SU-DHL-6 (cell line): ENCODE data around the gene KRT80.

ENCODE experiments used
- H2AFZ ChIP-seq: fragments of 200-600 bp; sonication (generic); 2 replicates; pipeline ENCODE4 v1.6.1; 2014; ENCODE audit warnings: low read depth, mild to moderate bottlenecking, moderate library complexity, mixed read lengths, antibody characterized with exemption, low read length; ENCODE audit not compliant: severe bottlenecking
- H3F3A ChIP-seq: fragments of 200-600 bp; shearing (Covaris generic); 2 replicates; pipeline ENCODE4 v1.6.0; 2016; ENCODE audit warnings: antibody characterized with exemption, mild to moderate bottlenecking; ENCODE audit not compliant: insufficient read depth
- H3K27ac ChIP-seq: fragments of 200-600 bp; sonication (generic); 2 replicates; pipeline ENCODE4 v1.5.1; 2016; ENCODE audit warnings: low read depth, mild to moderate bottlenecking, low read length, moderate library complexity, mixed read lengths
- H3K27me3 ChIP-seq: fragments of 200-600 bp; sonication (generic), shearing (Covaris generic); 2 replicates; pipeline ENCODE4 v1.6.0; 2014; ENCODE audit warnings: mild to moderate bottlenecking, low read length
- H3K36me3 ChIP-seq: fragments of 200-600 bp; sonication (generic); 2 replicates; pipeline ENCODE4 v1.6.1; 2014; ENCODE audit warnings: mild to moderate bottlenecking, low read length, mixed read lengths
- H3K4me2 ChIP-seq: fragments of 300-600, 200-600 bp; shearing (Covaris generic), sonication (generic); 2 replicates; pipeline ENCODE4 v1.6.0; 2014; ENCODE audit warnings: low read length, low read depth, mild to moderate bottlenecking; ENCODE audit not compliant: poor library complexity, severe bottlenecking
- H3K4me3 ChIP-seq: fragments of 200-600 bp; sonication (generic); 2 replicates; pipeline ENCODE4 v1.5.1; 2014; ENCODE audit warnings: antibody characterized with exemption, low read length, mild to moderate bottlenecking, mixed read lengths; ENCODE audit not compliant: insufficient read depth, poor library complexity, severe bottlenecking
- H3K79me2 ChIP-seq: fragments of 200-600 bp; sonication (generic); 2 replicates; pipeline ENCODE4 v1.6.1; 2014; ENCODE audit warnings: mild to moderate bottlenecking, low read length, moderate library complexity; ENCODE audit not compliant: insufficient read depth
- H3K9ac ChIP-seq: fragments of 200-600 bp; sonication (generic); 2 replicates; pipeline ENCODE4 v1.7.0; 2014; ENCODE audit warnings: mild to moderate bottlenecking, low read length
- H3K9me2 ChIP-seq: fragments of 200-600 bp; sonication (generic); replicated peaks from 2 replicates; pipeline ENCODE4 v1.6.1; 2014; ENCODE audit warnings: low read length; ENCODE audit not compliant: insufficient read depth
- H3K9me3 ChIP-seq: fragments of 200-600 bp; sonication (generic); 2 replicates; pipeline ENCODE4 v1.6.1; 2014; ENCODE audit warnings: low read length, mixed read lengths; ENCODE audit not compliant: insufficient read depth
- H4K20me1 ChIP-seq: fragments of 200-600 bp; sonication (generic); 2 replicates; pipeline ENCODE4 v1.6.1; 2014; ENCODE audit warnings: low read depth, mild to moderate bottlenecking, antibody characterized with exemption, low read length, moderate library complexity, mixed read lengths
- EZH2phosphoT487 ChIP-seq: fragments of 200-600 bp; sonication (generic), shearing (Covaris generic); conservative IDR thresholded peaks from 2 replicates; pipeline ENCODE4 v1.6.1; 2018; ENCODE audit warnings: mild to moderate bottlenecking, antibody characterized with exemption, low read length, moderate library complexity, mixed read lengths
- TF ChIP-seq, protein P1 (sequence below): fragments of 200-600 bp; sonication (generic); IDR thresholded peaks from one replicate; pipeline ENCODE4 v1.5.1; 2017; ENCODE audit warnings: antibody characterized with exemption, mild to moderate bottlenecking, low read length, moderate library complexity; ENCODE audit not compliant: insufficient read depth, poor library complexity, severe bottlenecking

KRT80 gene

DNA sequence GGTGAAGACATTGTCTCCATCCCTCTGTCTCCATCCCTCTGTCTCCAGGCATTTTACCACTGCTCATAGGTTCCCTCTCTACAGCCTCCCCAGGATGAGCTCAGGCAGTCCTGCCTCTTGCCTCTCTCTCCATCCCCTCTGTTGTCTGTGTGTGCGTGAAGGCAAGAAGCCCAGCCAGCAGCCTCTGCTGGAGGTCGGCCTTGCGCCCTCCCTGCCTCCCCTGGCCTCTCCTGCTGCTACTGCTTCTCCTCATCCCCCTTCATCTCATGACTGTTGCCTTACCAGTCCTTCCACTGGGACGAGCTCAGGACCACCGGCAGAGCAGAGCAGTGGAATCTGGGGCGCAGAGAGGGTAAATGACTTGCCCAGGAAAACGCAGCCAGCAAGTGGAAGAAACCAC lies 3.2 kb downstream of the KRT80 start:
- Histone ChIP-seq H3K9me2 (no peaks in the 10 kb centered on the region), H4K20me1 (no peaks in the 10 kb centered on the region), H2AFZ (no peak overlapping the region), H3K27me3 (no peaks in the 10 kb centered on the region), H3K4me3 (no peak overlapping the region), H3K9me3 (no peaks in the 10 kb centered on the region), H3K9ac (no peak overlapping the region), H3K27ac (no peak overlapping the region), H3K36me3 (no peaks in the 10 kb centered on the region), H3K79me2 (no peaks in the 10 kb centered on the region), H3K4me2 (no peak overlapping the region), H3F3A (no peaks in the 10 kb centered on the region)
- no peak for TF ChIP-seq EZH2phosphoT487
- TF ChIP-seq, protein P1, sequence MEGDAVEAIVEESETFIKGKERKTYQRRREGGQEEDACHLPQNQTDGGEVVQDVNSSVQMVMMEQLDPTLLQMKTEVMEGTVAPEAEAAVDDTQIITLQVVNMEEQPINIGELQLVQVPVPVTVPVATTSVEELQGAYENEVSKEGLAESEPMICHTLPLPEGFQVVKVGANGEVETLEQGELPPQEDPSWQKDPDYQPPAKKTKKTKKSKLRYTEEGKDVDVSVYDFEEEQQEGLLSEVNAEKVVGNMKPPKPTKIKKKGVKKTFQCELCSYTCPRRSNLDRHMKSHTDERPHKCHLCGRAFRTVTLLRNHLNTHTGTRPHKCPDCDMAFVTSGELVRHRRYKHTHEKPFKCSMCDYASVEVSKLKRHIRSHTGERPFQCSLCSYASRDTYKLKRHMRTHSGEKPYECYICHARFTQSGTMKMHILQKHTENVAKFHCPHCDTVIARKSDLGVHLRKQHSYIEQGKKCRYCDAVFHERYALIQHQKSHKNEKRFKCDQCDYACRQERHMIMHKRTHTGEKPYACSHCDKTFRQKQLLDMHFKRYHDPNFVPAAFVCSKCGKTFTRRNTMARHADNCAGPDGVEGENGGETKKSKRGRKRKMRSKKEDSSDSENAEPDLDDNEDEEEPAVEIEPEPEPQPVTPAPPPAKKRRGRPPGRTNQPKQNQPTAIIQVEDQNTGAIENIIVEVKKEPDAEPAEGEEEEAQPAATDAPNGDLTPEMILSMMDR, result no peak

DNA sequence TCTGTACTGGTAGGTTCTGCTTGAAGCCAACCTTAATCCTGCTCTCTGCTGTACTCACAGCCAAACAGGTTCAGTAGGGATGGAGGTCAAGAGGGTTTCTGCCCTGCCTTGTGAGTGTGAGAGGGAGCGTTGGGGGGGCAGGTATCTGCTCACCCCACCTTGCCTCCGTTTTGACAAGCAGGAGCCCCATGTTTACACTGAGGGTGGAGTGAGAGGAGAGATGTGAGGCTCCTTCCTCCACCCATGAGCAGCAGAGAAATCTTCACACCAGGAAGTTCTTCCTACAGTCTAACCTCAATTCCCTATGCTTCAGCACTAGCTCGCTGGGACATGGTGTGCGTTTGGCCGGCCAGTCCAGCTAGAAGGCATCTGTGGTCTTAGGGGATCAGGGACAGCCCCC lies 4.2 kb downstream of the KRT80 start:
- TF ChIP-seq EZH2phosphoT487, result no peak
- TF ChIP-seq, protein P1, result no peak
- no peaks in the 10 kb centered on the region for H3K27me3 ChIP-seq
- H3K4me2 ChIP-seq, result no peak overlapping the region
- H3K36me3 ChIP-seq, result no peaks in the 10 kb centered on the region
- no peak overlapping the region for H3K4me3 ChIP-seq
- H3K9me2 ChIP-seq, result no peaks in the 10 kb centered on the region
- H3K9me3 ChIP-seq, result no peaks in the 10 kb centered on the region
- no peaks in the 10 kb centered on the region for H3K79me2 ChIP-seq
- no peaks in the 10 kb centered on the region for H4K20me1 ChIP-seq
- no peak overlapping the region for H3K27ac ChIP-seq
- H3F3A ChIP-seq, result no peaks in the 10 kb centered on the region
- H2AFZ ChIP-seq, result no peak overlapping the region
- H3K9ac ChIP-seq, result no peak overlapping the region

DNA sequence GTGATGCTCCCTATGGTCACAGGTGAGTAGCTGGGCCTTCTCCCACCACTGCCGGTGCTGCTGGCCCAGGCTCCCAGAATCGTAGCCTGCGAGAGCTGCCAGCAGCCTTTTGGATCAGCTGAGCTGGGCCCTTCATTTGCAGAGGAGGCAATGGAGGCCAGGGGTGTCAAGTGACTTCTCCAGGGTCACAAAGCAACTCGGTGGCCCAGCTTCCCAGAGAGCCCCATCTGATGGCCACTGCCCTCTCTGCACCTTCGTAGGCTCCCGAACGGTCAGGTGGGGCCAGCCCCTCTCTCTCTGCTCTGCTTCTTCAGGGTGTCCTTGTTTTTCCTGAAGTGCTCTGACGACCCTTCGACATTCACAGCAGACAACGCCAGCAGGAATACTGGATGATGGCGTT lies 4.6 kb downstream of the KRT80 start:
- H3K9me3 ChIP-seq, result no peaks in the 10 kb centered on the region
- H3F3A ChIP-seq, result no peaks in the 10 kb centered on the region
- H4K20me1 ChIP-seq, result no peaks in the 10 kb centered on the region
- H3K4me3 ChIP-seq, result no peak overlapping the region
- H3K27ac ChIP-seq, result no peak overlapping the region
- TF ChIP-seq, protein P1, result no peak
- no peak for TF ChIP-seq EZH2phosphoT487
- H3K9me2 ChIP-seq, result no peaks in the 10 kb centered on the region
- H3K27me3 ChIP-seq, result no peaks in the 10 kb centered on the region
- no peaks in the 10 kb centered on the region for H3K36me3 ChIP-seq
- no peak overlapping the region for H2AFZ ChIP-seq
- no peak overlapping the region for H3K9ac ChIP-seq
- H3K79me2 ChIP-seq, result no peaks in the 10 kb centered on the region
- H3K4me2 ChIP-seq, result no peak overlapping the region
